Measurements from ENCODE around the gene CDSN. TPM values are rescaled to one million over a fixed set of nuclear protein-coding genes. Genes with fewer than 3 reads are reported as not detected.

Gene CDSN
- total RNA-seq, 1 donor from 2014 or later, result not detected

GRCh38 chr6:31098449-31098938, 21.8 kb downstream of the CDSN start:
- H3K27ac Mint-ChIP-seq, result no peak overlapping the region
- H3K4me3 Mint-ChIP-seq, result no peak overlapping the region
- H3K27me3 Mint-ChIP-seq (ENCODE audit: low read depth), result no peaks in the 10 kb centered on the region
- peaks cover 8% of the 10 kb centered on the region for H3K4me1 Mint-ChIP-seq
- TF ChIP-seq CTCF (IDR thresholded peaks at IDR 0.05; ENCODE audit: unreplicated experiment), result no peak
- DNase-seq (ENCODE audit: low spot score in 2 of 2, unreplicated experiment in 2 of 2), result no peak
- no peaks in the 10 kb centered on the region for H3K36me3 Mint-ChIP-seq
- no peaks in the 10 kb centered on the region for H3K9me3 Mint-ChIP-seq

- Mint-ChIP-seq H3K4me1 (peaks cover 8% of the 10 kb centered on the region), H3K4me3 (no peak overlapping the region)
Measured at GRCh38 chr6:31096656-31097055, 23.6 kb downstream of the CDSN start.

GRCh38 chr6:31096215-31096614, 24.0 kb downstream of the CDSN start:
- no peaks in the 10 kb centered on the region for H3K9me3 Mint-ChIP-seq
- DNase-seq (ENCODE audit: low spot score in 2 of 2, unreplicated experiment in 2 of 2), result no peak
- peaks cover 8% of the 10 kb centered on the region for H3K4me1 Mint-ChIP-seq
- no peaks in the 10 kb centered on the region for H3K27me3 Mint-ChIP-seq (ENCODE audit: low read depth)
- H3K4me3 Mint-ChIP-seq, result no peak overlapping the region
- H3K27ac Mint-ChIP-seq, result no peak overlapping the region
- no peaks in the 10 kb centered on the region for H3K36me3 Mint-ChIP-seq
- TF ChIP-seq CTCF (IDR thresholded peaks at IDR 0.05; ENCODE audit: unreplicated experiment), result no peak

More at GRCh38 chr6:31096656-31097055, 23.6 kb downstream of the CDSN start:
- H3K9me3 Mint-ChIP-seq, result no peaks in the 10 kb centered on the region
- no peak for TF ChIP-seq CTCF (IDR thresholded peaks at IDR 0.05; ENCODE audit: unreplicated experiment)
- H3K27me3 Mint-ChIP-seq (ENCODE audit: low read depth), result no peaks in the 10 kb centered on the region
- H3K27ac Mint-ChIP-seq, result no peak overlapping the region
- no peaks in the 10 kb centered on the region for H3K36me3 Mint-ChIP-seq
- no peak for DNase-seq (ENCODE audit: low spot score in 2 of 2, unreplicated experiment in 2 of 2)

GRCh38 chr6:31094389-31094881, 25.8 kb downstream of the CDSN start:
- Mint-ChIP-seq H3K27me3 (ENCODE audit: low read depth) (no peaks in the 10 kb centered on the region), H3K9me3 (no peaks in the 10 kb centered on the region), H3K36me3 (no peaks in the 10 kb centered on the region), H3K27ac (no peak overlapping the region), H3K4me3 (no peak overlapping the region), H3K4me1 (peaks cover 8% of the 10 kb centered on the region)
- no peak for TF ChIP-seq CTCF (IDR thresholded peaks at IDR 0.05; ENCODE audit: unreplicated experiment)
- DNase-seq (ENCODE audit: low spot score in 2 of 2, unreplicated experiment in 2 of 2), result no peak

- Mint-ChIP-seq H3K9me3 (no peaks in the 10 kb centered on the region), H3K27me3 (ENCODE audit: low read depth) (no peaks in the 10 kb centered on the region), H3K27ac (no peak overlapping the region), H3K36me3 (no peaks in the 10 kb centered on the region), H3K4me3 (no peak overlapping the region), H3K4me1 (peaks cover 8% of the 10 kb centered on the region)
- no peak for TF ChIP-seq CTCF (IDR thresholded peaks at IDR 0.05; ENCODE audit: unreplicated experiment)
- no peak for DNase-seq (ENCODE audit: low spot score in 2 of 2, unreplicated experiment in 2 of 2)
Measured at GRCh38 chr6:31092769-31093505, 27.3 kb downstream of the CDSN start.
